ENCODE results near the gene ERMARD.

DNA sequence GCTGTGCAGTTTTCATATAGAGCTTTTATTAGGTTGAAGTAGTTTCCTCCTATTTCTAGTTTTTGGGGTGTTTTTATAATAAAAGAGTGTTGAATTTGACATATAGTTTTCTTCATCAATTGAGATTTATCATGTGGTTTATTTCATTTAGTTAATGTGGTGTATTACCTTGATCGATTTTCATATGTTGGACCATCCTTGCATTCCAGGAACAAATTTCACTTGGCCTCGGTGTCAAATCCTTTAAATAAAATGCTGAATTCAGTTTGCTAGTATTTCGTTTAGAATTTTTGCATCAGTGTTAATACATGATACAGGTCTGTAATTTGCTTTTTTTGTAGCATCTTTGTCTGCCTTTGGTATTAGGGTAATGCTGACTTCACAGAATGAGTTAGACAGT, 6.0 kb upstream of the ERMARD start:
- TF ChIP-seq CTCF (IDR thresholded peaks at IDR 0.05; ENCODE audit: insufficient read depth, low read length) (no peak), POLR2AphosphoS5 (IDR thresholded peaks at IDR 0.05; ENCODE audit: low read depth) (no peak), SPI1 (IDR thresholded peaks at IDR 0.05; ENCODE audit: borderline replicate concordance, low read depth) (no peak), REST (IDR thresholded peaks at IDR 0.05; ENCODE audit: insufficient replicate concordance, low read depth) (no peak)
